Activated CD8-positive, alpha-beta memory T cell treated with anti-CD3 and anti-CD28 coated beads, Interleukin-2, amount 50 U/mL, for 4 hours (primary cell): ENCODE results near the gene CD82.

Source experiments
- DNase-seq: peaks from one replicate; pipeline ENCODE4 v3.0.0-alpha.2; 2020

CD82 gene

DNA sequence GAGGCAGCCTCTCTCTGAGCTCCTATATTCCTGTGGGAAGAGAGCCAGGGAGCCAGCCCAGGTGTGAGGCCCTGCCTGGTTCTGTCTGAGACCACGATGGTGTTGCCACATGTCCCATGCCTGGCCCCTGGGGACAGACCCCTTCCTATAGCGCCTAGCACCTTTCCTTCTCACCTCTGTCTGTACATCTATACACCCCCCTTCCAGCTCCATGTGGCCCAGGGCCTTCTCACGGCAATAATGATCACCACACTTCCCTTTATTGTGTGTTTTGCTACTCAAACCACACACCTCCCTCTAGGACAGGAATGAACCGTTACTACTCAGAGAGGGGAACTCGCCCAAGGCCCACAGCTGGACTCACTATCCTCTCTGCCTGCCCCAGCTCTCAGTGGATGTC lies 12.8 kb downstream of the CD82 start:
- no peak for DNase-seq

DNA sequence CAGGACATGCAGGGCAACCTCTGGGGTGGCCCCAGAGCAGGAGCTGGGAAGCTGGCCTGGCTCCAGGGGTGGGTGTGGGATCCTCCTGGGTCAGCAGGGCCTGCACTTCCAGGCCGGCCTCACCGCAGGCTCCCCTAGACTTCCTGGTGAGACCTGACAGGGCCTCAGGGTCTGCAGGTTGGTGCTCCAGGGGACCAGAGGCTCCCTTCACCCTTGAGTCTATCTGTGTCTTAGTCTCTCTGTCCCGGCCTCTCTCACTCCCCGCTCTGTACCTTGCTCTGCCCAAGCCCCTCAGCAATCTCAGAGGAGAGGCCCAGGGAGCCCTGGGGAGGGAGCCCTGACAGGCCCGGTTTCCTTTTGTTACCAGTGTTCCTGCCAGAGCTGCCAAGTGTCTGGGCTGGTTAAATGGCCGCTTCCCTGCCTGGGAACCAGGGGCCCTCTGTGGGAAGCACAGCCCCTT lies 13.9 kb downstream of the CD82 start:
- no peak for DNase-seq

DNA sequence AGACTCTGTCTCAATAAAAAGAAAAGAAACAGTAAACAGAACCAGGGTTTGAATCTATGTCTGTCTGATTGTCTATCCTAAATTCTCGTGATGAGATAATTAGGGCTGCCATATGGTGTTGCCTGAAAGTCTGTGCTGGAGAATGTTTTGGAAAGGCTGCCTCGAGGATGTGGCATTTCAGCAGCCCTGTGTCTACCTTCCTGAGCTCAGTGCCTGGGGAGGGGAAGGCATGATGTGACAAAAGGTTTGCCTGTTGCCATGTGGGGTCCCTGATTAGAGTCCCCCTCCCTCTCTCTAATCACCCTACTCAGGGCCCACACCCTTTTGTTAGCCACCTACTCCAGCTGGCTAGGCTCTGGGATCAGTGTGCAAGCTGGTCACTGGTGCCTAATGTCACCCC lies 15.2 kb downstream of the CD82 start:
- no peak for DNase-seq

DNA sequence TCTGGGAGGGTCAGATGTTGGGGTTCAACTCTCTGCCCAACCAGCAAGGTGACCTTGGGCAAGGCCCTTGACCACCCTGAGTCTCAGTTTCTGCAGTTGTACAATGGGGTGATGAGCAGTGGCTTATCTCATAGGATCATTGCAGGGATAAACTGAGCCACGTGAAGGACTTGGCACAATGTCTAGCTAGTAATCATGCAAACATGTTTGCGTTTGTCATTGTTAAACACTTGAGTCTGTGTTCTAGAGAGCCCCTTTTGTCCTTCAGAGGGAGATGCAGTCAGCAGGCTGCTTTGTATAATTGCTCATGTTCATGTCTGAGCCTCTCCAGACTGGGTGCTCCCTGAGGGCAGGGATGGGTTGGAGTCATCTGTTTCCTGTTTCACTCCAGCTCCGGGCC lies 15.8 kb downstream of the CD82 start:
- DNase-seq = no peak

DNA sequence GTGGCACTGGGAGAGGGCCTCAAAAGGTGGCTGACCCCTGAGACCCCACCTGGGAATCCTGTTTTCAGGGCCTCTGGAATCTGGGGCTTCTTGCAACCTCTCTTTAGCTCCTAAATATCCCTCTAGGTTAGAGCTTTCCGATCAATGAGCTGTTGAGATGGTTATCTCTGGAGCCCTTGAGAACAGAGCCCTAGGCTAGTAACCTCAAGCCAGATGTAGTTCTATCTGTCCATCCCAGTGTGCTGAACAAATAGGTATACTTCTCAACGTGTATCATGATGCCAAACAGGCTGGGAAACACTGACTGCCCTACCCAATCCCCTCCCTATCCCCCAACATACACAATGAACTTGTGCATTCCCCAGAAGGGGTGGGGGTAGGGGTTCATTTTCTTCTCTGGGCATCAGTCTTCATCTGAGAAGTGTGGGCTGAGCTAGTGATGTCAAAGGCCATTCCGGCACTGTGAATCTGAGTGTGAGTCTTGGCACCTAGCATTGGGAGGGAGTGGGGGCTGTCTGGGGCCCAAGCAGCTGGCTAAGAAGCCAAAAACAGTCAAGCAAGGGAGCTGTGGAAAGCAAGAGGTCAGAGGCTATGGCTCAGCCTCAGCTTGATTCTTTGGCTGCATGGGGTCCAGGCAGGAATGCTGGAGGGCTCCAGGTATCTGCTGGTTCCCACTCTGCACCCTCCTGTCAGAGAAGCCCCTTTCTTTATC lies 17.3 kb downstream of the CD82 start:
- DNase-seq = no peak

DNA sequence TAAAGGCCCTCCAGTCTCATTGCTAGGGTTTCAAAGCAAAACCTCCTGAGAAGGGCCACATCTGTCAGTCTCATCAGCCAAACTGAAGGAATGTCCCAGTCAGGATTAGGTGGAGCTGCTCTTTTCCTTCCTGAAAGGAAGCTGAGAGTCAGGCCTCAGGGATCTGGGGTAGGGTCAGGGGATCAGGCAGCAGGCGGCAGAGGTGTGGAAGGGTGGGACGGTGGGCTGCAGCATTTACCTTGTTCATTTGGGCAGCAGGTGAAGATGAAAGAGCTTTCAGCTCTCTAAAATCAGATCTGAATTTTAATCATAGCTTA lies 17.8 kb downstream of the CD82 start:
- no peak for DNase-seq

DNA sequence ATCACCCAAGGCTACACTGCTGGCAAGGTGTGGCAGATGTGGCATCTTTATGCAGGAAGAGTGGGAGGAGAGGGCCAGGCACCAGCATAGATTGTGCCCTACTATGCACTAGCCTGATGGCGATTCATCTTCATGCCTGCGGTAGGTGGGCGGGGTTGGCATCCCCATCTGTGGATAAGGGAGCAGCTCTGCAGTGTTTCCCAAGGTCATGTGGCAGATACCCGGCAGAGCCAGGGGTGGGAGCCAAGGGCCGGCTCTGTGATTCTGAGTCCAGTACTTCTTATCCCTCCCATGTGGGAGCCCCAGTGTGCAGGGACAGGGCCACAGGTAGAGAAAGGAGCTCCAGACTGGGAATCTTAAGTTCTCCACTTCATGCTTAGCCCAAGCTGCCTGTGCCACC lies 20.0 kb downstream of the CD82 start:
- DNase-seq = no peak

DNA sequence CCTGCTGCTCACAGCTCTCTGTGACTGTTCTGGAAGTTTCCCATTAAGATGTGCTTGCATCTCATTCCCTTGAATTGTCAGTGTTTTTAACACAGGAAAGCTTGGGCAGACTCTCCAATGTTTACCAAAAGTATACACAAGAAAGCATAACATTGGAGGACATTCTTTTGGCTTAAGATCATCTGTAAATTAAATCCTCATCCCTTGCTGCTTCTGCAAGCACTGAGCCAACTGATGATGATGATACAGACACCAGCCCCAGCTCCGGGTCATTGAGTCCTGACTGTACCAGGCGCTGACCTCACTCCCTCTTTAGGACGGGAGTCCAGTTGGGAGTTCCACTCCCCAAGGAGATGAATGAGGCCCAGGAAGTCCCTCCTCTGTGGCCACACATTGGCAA lies 23.8 kb downstream of the CD82 start:
- no peak for DNase-seq

DNA sequence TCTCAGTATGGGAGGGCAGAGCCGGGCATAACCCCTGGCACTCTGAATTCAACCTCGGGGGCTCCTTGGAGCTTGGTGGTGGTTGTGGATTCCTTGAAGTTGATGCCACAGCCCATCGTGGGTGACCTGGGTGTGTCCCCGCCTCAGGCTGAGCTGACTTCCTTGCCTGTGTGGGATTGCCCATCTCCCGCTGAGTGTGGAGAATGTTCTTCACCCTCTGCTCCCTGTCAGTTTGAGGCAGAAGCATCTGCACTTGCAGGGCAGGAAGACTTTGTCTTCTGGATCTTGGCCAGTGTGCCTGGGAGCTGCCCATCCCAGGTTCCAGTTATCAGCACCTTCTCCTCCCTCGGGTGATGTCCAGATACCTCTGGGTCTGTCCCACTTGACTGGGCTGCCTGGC lies 25.3 kb downstream of the CD82 start:
- DNase-seq = no peak

DNA sequence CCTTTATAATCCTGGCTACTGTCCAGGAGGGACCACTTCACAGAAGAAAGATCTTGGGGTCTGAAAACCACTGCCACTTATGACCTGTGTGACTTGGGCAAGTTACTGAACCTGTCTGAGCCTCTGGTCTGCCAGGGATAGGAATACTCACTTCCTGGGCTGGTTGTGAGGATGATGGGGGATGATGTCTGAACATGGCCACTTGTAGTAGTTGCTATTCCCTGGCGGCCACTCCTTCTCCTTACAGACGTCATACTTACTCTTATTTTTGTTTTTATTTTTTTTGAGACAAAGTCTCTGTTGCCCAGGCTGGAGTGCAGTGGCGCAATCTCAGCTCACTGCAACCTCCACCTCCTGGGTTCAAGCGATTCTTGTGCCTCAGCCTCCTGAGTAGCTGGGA lies 26.1 kb downstream of the CD82 start:
- DNase-seq = no peak

DNA sequence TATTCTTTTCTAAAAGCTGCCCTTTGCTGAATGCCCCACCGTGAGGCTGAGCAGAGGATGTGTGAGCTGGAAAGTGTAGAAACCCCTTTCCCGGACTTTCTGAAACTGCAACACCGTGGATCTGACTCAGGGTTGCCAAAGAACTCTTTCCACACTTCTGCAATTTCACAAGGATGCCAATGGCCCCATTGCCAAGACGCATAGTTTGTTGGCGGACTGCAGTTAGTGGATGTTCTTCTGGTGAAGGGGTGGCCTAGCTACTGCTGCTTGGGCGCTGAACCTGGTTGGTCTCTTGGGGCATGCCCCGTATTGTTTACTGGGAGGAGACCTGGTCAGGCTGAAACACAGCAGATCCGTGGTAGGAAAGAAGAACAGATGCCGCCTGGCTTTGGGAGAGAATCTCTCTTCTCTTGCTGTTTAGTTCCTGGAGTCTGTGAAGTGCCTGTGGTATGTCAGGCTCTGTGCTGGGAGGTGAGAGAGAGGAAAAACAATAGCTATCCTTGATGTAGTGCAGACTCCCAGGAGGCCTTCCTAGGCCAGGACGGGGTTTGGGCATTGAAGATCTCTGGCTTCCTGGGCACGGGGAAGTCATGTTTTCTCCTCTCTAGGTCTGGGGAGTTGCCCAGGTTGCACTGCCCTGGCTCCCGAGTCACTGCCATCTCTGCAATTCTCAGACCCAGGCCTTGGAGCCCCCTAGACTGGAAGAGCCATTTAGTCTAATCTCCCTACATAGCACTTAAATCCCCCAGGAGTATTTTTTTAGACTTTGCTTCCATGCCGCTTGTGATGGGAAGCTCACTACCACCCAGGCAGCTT lies 26.9 kb downstream of the CD82 start:
- DNase-seq = no peak

DNA sequence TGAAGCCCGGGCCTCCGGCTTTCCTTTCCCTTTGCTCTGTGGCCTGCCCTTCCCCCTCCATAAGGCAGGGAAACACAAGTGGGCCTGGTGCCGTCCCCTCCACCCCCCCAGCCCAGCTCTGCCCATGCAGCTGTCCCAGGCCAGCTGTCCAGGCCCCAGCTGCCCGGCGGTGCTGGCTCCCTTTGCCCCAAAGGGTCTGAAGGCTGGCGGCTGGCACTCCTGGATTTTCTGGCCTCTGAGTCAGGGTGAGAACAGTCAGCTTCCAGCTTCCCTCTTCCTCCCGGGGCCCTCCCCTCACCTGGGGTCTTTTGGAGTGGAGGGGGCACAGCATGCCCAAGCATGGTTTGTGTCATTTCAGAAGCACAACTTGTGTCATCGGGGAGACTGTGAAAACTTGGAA lies 27.8 kb downstream of the CD82 start:
- DNase-seq = no peak

DNA sequence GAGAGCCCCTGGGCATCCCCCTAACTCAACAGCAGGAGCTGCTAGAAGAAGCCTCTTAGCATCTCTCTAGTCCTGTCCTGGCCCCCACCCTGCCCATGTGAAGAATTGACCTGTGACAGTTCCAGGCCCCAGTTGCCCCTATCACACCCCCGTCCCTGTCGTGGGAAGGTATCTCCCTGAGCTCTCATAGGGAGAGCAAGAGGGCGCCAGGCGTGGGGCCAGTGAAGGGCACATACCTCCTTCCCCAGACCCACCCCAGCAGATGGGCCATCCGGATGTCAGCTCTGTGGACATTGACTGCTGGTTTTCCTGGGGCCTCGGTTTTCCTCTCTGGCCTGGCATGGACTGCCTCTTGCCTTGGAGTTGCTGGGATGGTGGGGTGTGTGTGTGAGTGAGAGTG lies 29.5 kb downstream of the CD82 start:
- no peak for DNase-seq

DNA sequence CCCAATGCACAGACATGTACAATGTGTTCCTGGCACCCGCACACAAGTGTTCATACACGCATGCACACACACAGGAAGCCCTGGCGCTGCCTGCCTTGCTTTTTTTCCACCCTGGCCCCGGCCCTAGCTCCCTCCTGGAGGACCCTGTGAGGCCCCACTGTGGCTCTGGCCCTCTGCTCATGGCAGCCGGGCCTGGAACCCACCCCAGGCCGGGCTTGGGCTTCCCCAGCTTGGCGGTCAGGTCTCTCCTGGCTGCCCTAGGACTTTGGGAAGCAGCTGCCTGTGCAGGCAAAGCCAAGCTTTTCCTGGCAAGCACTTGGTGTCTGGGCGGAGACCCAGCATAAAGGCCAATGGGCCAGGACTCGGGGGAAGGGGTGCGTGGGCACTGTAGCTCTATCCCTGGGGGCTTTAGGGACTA lies 30.5 kb downstream of the CD82 start:
- DNase-seq = no peak

DNA sequence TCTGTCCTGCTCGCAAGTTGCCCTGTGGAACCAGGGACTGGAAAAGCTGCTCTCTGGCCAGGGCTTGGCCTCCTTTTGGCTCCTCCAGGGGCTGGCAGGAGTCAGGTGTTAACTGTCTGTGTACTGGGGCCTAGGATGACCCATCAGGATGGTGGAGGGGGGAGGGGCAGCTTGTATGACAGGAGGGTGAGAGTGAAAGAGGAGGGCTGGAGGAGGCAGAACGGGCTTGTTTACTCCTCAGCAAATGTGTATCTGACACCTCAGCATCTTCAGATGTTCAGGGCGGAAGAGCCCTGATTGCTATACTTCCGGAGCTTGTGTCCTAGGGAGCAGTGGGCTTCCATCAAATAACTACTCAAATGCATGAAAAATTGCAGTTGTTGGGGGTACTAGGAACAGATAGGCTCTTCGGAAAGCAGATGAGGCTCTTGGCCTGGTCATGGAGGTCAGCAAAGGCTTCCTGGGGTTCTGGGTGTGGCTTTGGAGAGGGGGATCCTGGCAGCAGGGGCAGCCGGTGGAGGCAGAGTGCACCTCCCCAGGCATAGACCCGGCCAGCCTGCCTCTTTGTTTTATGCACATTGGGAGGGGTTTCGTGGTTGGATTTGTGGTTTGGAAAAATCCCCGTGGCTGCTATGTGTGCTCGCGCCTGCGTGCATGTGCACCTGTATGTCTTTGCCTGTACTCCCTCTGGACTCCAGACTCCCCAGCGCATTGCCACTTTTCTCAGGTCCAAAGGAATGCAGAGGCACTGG lies 31.2 kb downstream of the CD82 start:
- peak; percentile 54 for DNase-seq

DNA sequence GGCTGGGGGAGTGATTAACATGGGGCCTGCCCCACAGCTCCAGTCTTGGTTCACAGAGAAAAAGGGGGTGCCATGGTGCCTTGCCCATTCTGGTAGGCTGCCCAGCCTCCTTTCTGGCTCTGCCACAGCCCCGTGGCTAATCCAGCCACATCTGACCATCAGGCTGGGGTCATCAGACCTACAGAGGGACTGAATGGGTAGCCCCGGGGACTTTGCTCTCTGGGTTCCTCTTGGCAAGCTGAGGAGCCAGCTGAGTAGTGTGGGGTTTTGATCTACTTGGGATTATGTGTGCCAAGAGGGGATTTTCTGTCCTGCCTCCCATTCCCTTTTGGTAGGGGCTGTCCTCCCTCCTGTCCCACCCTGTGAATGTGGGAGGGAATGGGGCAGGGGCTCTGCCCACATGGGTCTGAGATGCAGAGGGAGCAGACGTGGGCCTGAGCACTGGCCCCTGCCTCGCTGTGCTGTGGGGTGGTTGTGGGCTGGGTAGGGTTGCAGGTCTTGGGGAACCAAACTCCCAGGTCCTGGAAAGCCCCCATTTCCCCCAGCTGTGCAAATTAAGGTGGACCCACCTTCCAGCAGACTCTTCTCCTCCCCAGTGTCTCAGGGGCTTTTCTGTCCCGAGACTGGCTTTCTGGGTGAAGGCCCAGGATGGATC lies 32.0 kb downstream of the CD82 start:
- DNase-seq = no peak

DNA sequence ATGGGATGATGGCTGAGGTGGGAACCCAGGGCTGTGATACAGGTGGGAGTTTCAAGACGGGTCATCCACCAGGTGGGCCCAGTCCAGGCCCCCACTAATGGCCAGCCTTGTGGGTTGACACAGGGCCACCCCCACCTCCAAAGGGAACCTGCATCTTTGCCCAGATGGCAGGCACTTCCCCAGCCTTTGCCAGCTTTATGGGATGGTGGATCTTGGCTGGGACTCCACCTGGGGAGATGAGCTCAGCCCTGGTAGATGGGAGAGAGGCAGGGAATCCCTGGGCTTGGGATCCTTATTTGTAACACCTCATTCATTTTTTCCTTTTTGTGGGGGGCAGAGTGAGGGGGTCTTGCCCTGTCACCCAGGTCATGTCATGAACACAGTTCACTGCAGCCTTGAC lies 33.4 kb downstream of the CD82 start:
- no peak for DNase-seq

DNA sequence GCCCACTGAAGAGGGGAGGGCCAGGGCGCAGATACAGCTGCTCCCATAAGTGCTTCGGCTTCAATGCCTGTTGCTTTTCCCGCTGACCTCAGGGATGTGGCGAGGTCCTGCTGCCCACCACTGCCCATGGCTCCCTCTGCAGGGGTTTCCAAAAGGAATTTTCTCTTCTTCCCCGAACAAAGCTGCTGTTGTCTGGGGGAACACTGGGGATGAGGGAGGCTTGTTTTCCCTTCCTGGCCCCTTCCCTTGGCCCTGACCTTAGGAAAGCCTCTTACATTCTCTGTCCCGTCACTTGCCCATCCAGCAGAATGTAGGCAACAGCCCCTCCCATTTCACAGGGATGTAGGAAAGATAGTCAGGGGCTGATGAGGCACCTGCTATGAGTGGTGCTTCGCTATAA lies 34.8 kb downstream of the CD82 start:
- DNase-seq = no peak

DNA sequence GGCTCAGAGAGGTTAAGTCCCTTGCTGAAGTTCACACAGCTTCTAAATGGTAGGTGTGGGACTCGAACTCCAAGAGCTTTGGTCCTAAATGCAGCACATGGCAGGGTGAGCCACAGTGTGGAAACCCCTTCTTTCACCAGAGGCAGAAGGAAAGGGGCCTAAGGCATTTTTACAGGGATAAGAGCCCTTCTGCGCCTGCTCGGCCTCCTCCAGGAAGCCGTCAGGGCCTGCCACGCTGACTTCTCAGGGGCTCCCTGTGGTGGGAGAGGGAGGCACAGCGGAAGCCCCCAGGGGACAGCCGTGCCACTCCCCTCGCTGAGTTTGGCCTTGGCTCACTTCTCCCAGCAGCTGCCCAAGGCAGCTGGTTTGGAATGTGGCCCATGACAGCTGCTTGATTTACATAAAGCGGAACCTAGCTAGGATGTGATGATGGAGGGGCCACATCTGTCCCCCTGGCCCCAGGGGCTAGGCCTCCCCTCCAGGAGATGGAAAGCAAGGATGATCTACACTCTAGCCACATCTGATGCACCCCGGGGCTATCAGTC lies 35.4 kb downstream of the CD82 start:
- DNase-seq = no peak

DNA sequence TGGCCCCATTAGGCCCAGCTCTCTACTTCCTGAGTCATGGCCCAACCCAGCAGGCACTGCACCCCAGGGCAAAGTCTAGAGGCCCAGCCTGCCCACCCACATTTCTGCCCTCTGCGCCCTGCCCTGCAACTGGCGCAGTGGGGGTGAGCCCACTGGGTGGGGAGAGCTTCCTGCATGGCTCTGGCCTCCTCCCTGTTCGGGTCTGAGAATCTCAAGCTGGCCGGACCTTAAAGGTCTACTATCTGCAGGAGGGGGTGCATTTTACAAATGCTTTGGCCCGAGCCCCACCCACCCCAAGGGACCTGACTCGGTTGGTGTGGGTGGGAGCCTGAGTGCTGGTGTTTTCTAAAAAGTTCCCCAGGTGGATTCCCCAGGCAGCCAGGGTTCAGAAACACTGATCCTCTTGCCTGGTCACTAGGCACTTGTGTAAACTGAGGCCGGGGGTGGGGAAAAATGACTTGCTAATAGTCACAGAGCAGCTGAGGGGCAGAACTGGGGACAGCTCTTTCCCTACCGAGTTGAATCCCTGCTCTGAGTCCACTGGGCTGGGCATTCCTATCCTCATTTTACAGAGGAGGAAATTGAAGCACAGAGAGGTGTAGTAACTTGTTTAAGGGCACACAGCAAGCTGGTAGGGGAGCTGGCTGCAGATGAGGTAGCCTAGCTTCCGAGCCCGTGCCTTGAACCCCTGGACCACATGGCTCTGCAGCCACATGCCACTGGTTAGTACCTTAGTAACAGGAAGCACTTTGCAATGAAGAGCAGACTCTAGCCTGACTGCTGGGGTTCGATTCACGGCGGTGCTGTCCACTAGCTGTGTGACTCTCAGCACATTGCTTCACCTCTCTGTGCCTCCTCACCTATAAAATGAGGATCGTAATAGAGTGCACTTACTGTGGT lies 36.3 kb downstream of the CD82 start:
- DNase-seq = no peak

DNA sequence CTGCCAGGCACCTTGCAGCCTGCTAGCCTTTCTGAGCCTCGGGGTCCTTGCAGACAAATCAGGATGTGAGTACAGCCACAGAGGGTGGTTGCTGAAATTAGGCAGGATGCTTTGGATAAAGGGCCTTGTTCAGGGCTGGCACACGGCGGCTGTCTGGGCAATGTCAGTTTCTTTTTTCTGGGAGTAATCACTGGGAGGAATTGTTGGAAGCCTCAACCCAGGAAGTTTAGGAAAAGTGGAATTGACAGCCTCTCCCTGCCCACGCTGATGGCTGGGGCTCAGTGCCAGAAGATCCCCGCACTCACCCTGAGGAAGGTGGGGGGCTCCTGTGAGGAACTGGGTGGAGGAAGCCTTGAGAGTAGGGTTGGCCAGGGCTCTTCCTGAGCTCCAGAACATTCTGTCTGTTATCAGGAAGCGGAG lies 37.4 kb downstream of the CD82 start:
- DNase-seq = no peak

DNA sequence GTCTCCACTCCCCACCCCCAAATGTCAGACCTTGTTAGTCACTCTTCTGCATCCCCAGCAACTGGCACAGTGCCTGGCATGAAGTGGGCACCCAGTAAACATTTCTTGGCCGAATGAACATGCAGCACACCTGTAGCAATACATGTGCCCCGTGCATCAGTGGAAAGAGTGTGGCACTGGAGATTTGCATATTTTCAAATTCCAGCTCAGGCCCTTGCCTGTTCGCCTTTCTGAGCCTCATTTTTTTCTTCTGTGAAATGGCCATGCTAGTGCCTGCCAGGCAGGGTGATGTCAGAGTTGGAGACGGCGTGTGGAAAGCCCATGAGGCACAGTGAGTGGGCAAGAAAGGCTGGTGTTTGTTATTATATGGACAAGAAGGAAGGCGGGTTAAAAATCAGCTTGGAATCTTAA lies 38.7 kb downstream of the CD82 start:
- no peak for DNase-seq
